Prostate gland (tissue), 2 donors: ENCODE data around the gene B4GAT1.

Source experiments
- POLR2A ChIP-seq: fragments of 450-650 bp; IDR thresholded peaks from one replicate; pipeline ENCODE4 v1.6.1; 2016; ENCODE audit warnings: antibody characterized with exemption, mild to moderate bottlenecking
- TF ChIP-seq, protein P1 (sequence below), 4 experiments: fragments of 200-600 bp in 2 of 4; fragments of 450-650 bp in 2 of 4; sonication (generic) in 2 of 4; IDR thresholded peaks; 1 replicate in 3 of 4; 2 replicates in 1 of 4; pipeline ENCODE4 v1.5.1; 2016 to 2019; ENCODE audit warnings: antibody characterized with exemption in 4 of 4, mild to moderate bottlenecking in 2 of 4, moderate library complexity in 2 of 4

DNA sequence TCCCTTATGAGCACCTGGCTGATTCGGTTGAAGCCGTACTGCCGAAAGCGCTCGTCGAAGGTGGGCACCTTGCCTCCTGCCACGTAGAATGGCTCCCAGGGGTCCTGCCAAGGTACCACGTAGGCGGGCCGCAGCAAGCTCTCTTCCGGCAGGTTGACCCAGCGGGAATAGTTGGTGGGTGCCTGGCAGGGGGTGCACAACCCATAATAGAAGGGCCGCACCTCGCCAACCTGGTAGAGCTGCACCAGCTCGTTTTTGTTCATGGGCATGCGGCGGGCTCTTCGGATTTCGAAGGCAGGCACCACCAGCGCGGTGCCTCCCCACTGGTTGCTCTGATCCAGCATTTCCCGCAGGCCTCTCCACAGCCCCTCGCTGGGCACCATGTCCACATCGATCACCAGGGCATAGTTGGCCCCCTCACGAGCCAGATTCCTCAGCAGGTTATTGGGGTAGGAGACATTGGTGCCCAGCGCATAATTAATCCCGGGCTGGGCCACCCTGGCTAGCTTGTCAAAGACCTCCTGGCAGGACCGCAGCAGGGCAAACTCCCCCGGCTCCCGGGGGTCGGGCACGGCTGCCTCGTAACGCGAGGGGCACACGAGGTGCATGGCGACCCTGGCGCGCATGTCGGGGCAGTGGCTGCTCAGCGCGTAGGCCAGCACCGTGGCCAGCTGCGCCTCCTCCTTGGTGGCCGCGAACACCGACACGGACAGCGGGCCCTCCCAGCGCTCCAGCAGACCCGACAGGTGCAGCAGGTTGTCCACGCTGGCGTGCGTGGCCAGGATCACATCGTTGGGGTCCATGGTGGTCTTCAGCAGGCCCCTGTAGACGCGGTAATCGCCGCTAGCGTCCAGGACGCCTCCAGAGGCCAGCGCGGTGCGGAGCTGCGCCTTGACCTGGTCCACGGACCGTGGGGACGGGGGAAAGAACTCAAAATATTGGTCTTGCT lies 679 bp downstream of the B4GAT1 start:
- no peak for TF ChIP-seq POLR2A
- TF ChIP-seq, protein P1, sequence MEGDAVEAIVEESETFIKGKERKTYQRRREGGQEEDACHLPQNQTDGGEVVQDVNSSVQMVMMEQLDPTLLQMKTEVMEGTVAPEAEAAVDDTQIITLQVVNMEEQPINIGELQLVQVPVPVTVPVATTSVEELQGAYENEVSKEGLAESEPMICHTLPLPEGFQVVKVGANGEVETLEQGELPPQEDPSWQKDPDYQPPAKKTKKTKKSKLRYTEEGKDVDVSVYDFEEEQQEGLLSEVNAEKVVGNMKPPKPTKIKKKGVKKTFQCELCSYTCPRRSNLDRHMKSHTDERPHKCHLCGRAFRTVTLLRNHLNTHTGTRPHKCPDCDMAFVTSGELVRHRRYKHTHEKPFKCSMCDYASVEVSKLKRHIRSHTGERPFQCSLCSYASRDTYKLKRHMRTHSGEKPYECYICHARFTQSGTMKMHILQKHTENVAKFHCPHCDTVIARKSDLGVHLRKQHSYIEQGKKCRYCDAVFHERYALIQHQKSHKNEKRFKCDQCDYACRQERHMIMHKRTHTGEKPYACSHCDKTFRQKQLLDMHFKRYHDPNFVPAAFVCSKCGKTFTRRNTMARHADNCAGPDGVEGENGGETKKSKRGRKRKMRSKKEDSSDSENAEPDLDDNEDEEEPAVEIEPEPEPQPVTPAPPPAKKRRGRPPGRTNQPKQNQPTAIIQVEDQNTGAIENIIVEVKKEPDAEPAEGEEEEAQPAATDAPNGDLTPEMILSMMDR (IDR thresholded peaks at IDR 0.05), result no peak
